NCI-H1694 (cell line): Measurements from ENCODE around the gene HCRTR2.

Experiments used
- DNase-seq: peaks from one replicate; lab custom pipeline; 2025; lab: John Stamatoyannopoulos, UW

HCRTR2 gene

GRCh38 chr6:55327169-55327568, 152.9 kb downstream of the HCRTR2 start, which contains the start of gene GFRAL:
GFRAL (plus strand) TSS chr6:55327469; CDS start chr6:55327555, 86 bp downstream.
- no peak for DNase-seq
